Stimulated activated CD4-positive, alpha-beta T cell treated with anti-CD3 and anti-CD28 coated beads, Interleukin-4, amount 100 ng/mL, for 4 hours (primary cell): ENCODE data around the gene SYT9.
"Not testable (repeated sequence)": the region's sequence is repeated elsewhere in the genome, so short reads cannot be mapped to it uniquely, and the experiment has no call there.

Source experiments
- DNase-seq, 2 experiments: peaks; one replicate each; pipeline ENCODE4 v3.0.0-alpha.2; 2020

The SYT9 gene

DNA sequence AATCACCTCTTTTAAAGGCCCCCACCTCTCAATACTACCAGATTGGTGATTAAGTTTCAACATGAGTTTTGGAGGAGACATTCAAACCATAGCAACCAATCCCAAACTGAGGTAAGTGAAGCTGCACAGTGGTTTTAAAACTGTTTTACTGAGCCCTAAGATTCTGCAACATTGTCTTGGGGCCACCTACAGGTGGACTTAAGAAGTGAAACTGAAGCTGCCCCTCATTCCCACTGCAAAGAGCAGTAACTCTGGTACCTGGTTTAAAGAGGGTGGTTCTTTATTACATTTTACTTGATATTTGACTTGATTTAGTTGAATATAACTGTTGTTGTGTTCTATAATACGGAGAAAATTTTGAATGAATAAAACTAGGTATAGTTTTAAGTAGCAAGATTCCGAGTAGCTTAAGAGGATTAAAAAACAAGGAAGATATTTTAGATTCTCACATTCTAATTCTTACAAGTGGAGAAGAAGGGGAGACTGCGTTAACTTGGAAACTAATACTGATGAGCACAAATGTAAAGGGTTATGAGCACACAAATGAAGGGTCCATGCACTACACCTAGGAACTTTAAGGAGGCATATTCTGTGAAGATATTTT, 26.7 kb downstream of the SYT9 start:
- no peak for DNase-seq

DNA sequence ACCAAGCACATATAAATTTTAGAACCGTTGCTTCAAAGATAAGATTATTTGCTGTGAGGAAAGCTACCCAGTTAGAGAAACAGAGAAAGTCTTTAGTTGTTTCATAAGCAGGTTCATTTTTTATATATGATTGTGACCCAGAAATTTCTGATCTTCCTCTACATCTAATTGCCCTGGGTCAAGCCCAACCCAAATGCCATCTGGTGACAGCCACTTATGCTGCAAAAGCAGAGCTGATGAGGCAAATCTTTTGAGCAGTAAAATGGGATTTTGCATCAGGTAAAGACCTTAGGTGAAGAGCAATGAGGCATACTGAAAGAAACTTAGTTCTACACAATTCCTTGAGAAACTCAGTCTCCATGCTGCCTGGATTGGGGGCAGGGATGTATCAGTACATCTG, 28.0 kb downstream of the SYT9 start:
- no peak for DNase-seq

DNA sequence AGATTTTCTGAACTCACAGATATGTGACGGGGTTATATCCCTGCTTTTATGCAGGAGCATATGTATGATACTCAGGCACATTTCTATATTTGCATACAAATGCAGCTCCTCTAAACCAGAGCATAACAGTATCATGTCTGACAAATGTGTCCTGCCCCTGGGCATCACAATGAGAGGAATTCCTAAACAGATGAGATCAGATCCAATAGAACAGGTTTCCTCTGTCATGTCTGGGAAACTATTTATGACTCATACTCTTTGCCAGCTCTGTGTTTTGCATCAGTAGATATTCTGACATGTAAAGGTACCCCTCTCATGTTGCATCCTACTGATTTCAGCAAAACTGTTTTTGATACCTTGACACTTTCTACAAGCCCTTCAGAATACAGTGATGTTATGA, 29.4 kb downstream of the SYT9 start:
- no peak for DNase-seq

DNA sequence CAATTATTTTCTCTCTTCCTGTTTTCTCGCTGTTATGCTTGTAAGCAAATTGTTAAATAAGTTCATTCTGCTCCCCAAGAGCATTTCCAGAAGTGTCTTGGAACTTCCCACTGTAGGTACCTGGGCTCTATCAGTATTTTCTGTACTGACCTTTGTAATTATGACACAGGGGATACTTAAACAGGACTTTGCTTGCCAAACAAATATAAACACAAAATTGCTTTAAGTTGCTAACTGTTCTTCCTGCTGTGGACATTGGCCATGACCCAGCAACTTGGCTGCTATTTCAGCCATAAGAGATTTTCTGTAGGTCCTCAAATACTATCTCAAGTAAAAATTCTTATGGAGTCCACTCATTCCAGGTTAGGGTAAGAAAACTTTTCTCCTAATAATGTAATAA, 30.1 kb downstream of the SYT9 start:
- no peak for DNase-seq

DNA sequence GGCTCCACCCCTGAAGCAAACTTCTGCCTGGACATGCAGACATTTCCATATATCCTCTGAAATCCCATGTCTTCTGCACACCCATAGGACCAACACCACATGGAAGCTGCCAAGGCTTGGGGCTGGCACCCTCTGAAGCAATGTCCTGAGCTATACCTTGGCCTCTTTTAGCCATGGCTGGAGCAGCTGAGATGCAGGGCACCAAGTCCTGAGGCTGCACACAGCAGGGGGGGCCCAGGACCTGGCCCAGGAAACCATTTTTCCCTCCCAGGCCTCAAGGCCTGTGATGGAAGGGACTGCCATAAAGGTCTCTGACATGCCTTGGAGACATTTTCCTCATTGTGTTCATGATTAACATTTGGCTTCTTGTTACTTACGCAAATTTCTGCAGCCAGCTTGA, 34.5 kb downstream of the SYT9 start:
- DNase-seq: no peak

DNA sequence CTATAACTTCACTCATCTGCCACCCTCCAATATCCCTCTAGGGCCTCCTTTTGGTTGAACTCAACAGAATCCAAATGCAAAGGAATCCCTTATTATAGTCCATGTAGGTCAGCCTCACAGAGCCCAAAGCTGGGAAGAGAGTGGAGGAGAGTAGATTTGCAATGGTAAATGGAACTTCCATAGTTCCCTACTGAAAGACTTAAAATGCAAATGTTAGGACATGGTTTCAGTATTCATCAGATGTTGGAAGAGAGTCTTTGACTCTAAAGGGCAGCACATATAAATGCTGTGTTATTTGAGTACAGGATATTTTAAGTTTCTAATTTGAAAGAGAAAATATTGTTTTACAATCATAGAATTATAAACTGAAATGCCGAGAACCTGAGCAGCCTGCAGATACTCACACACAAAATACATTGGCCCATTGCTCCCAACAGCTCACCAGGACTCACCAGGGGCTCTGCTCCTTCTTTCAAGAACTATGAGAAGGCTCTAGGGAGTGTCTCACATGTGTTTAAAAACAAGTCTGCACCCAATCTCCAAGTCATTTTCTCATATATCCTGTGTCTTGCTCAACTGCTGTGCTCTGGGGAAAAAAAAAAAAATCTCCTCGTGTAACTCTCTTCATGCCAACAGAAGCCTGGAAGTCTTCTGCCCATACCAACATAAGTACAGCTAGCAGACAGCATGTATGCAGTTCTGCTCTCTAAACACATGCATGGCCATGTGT, 39.6 kb downstream of the SYT9 start:
- no peak for DNase-seq

DNA sequence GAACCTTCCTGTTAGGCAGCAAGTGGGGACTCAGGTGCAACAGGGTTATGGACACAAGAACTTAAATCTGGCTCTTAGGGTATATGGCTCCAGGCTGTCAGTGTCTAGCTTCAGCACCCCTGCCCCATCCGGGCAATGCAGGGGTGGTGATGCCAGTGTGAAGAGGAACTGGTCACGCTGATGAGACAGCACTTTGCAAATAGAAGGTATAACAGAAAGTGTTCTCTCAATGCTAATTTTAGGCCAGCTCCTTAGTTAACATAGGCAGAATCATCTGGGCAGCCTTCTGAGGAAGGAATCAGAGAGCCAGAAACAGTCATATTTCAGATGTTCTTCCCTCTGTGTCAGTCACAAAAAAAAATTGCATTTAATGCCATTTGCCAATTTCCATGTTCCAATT, 41.2 kb downstream of the SYT9 start:
- DNase-seq: no peak

DNA sequence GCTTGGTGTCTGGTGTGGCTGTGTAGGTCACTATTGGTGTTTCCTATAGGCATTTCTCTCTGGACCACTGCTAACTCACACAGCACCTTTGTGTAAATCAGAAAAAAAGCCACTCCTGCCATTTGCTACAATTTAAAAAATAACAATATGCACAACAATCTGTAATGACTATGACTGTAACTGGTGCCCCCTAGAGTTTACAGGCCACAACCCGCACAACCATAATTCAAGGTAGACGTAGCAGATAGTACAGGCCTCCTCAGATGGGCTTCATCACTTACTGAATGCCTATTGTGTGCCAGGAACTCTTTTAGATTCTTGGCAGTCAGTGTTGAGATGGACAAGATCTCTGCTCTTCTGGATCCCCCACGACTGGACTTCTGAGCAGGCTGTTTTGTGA, 47.7 kb downstream of the SYT9 start:
- no peak for DNase-seq

DNA sequence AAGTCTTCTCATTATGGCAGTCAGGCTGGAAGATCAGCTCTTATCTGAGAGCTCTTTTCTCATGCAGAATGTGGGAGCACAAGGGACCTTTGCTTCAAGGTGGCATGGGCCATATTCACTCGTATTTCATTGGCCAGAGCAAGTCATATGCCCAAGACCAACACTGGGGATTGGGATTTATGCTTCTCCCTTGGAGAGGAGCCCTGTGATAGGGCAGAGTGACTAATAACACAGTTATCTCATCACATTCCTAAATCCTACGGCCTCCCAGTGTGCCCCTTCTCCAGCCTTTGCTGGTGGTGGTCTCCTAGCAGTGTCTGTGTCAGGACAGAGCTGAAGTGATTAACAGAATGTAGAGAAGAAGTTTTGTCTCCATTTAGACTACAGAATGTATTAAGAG, 48.6 kb downstream of the SYT9 start:
- DNase-seq: no peak

DNA sequence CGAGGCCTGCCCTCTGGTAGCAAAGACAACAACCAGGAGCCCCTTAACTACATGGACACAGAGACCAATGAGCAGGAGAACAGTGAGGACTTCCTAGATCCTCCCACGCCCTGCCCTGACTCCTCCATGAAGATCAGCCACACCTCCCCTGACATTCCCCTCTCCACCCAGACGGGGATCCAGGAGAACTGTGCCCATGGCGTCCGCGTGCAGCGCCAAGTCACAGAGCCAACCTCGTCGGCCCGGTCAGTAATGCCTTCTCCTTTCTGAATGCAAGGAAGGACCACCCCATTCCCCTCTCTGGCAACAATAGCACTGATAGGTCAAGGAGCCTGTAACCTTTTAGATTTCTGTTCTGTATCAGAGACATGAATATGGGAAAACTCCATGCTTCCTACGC, 51.4 kb downstream of the SYT9 start:
- DNase-seq: no peak

DNA sequence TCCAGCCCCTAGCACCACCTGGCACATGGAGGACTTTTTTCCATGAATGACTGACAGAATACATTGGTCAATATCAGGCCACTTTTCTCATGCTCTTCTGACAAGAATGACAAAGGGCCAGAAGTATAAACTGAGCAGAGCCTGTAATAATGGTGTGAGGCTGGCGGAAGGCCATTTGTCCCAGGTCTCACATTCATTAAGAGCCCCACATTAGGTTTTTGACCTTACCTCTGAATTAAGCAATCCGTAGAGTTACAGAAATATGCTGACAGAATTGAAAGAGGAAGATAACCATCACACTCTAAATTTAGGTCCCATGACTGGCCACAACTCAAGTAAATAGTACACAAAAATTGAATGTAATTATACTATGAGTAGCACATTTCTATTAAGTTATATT, 55.2 kb downstream of the SYT9 start:
- DNase-seq: no peak

DNA sequence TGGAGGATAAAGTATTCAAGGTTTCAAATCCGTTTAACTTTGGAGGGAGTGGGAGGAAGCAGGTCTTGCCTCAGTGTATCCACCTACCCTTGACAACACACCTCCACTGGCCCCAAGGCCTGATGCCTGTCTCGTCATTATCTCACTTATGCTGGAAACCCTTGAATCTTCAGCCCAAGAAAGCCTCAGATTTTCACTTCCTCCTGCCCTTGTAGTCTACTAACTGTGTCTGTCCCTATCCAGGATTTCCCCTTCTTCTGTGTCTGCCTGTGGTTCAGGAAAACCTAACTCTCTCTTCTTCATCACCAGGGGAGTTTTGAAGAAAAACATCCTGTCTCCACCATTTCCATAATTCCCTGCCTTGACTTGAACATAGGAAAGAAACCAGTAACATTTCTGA, 56.1 kb downstream of the SYT9 start:
- no peak for DNase-seq

DNA sequence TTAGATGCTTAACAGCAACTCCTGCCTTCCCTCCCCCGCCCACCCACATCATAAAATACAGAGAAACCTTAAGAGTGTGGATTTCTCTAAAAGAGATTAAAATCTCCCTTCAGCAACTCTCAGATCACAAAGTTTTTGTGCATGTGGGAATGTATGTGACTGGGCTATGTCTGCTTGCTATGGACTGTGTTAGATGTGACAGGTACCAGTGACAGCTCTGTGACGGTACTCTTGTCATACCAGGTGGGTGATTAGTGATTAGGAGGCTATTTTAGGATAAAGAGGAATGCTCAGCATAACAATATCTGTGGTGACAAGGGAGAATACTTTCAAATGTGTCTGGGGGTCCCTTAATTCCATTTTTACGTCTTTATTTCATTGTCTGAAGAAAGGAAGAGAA, 60.2 kb downstream of the SYT9 start:
- DNase-seq: no peak

DNA sequence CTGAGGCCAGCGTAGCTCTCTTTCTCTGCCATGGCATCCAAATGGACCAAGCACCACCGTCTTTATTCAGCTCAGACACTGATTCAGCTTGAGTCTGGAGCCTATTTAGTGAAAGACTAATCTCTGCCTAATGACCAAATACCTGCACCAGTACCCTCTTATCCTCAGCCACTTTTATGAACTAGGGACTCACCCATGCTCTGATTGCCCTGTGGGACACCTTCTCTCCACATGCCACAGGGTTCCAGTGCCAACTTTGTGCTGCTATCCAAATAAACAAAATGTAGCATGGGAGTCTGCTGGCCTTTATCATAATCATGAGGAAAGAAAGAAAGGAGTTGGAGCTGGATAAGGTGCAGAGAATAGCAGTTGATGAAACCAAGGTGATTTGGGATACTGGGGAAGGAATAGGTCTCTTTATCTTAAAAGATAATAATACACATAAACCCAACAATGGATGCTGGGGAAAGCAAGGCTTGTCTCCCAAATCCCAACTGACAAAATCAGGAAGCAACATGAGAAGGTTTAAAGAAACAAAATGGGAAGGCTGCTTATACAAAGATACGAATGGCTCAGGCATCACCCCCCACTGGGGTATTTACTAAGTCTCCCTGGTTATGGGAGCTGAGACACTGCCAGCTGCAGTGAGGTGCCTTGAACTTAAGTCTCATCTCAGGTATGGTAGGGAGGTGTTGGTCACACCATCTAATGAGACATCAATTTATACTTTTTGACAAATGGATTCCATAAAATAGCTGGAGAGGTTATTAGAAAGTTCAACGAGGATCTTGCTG, 63.3 kb downstream of the SYT9 start:
- DNase-seq: no peak

DNA sequence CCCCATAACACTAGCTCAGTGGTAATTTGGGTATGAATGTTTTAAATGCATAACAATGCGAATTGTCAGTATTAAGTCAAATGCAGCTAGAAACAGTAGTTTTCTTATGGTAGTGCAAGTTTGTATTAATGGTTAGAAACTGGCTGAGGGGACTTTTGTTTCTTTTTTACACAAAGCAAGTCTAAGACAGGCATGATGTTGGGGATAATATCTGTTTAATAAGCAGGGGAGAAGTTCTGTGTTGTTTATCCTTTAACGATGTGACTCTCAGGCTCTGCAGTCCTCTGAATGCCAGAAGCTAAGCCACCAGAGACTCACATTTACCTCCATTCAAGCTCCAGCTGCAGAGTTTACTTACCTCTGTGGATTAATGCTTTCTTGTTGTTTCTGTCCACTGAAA, 67.8 kb downstream of the SYT9 start:
- no peak for DNase-seq

DNA sequence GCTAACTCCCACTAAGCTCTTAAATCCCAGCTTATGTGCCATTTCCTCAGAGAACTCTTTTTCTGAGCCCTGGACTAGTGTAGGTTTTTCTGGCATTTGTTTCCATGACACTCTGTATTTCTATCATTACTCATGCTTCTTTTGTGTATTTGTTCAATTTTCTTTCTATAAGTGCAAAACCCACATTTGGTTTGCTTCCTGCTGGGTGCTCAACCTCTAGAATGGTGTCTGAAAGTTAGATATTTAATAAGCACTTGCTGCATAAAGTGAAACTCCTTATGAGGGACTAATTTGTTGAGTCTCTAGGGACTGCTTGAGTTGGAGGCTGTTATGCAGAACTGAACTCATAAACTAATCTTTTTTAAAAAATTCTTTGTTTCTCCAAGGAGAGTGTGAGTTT, 68.6 kb downstream of the SYT9 start:
- no peak for DNase-seq

DNA sequence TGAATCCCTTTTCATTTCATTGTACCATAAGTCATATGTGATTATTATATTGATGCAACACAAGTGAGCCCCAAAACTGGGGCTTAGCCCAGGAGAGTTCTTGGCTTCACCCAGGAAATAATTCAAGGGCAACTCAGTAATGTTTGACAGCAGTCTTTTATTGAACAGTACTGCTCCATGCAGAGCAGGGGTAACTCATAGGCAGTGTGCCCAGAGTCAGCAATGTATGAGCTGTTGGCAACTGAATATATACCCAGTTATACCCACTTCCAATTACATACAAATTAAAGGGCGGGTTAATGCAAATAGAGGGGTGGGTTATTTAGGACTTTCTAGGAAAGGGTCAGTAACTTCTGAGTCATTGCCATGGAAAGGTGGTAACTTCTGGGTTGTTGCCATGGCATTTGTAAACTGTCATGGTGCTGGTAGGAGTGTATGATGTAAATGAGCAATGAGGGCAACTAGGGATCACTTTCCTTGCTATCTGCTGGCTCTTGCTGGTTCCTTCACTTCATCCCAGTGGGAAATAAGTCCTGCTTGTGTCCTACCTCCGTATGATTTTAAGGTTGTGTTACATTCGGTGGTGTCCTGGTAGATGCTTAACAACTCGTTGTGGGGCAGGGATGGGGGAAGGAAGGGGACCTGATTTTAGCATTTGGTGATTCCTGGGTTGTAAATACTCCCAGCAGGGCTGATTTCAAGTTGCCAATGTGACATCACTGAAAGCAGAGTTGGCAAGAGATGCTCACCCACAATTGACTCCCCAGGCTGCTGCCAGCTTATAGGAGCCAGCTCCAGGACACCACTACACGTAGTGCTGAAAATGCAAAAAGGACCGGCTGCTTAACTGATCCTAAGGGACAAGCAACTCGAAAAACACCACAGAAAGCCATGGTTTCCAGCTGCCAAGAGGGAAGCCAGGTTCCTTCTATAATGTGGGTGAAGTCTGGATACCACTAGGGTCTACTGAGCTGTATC, 70.1 kb downstream of the SYT9 start:
- no peak for DNase-seq

DNA sequence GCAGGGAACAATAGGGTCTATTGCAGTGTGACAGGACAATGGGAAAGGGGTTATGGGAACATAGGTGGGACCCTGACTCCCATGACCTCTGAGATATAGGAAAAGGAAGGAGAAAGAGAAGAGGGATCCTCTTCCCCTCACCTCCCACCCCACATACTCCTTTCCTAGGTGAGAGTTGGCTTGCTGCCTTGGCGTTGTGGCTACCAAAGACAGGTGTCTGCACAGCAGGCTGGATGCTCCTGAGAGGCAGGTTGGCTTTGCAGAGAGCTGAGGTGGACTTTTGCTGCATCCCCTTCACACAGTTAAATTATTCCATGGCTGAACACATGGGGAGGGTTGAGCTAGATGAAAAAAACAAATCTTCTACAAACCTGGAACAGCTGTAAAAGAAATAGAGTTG, 80.7 kb downstream of the SYT9 start:
- no peak for DNase-seq

DNA sequence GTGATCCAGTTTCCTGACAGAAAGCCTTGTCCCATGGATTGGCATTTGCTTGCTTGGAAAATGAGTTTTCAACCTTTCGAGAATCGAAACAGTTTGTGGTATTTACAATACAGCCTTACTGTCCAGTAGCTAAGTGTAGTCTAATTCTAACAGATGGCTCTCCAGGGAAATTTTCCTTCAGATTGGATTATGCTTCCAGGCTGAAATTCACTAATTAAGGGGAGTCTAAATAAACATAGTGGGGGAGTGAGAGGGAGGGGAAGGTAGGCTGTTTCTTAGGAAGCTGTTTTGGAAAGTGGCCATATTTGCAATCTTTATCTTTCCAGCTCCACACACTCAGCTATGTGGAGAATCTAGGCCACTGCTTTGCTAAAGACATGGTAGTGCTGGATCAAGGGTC, 81.3 kb downstream of the SYT9 start:
- no peak for DNase-seq

DNA sequence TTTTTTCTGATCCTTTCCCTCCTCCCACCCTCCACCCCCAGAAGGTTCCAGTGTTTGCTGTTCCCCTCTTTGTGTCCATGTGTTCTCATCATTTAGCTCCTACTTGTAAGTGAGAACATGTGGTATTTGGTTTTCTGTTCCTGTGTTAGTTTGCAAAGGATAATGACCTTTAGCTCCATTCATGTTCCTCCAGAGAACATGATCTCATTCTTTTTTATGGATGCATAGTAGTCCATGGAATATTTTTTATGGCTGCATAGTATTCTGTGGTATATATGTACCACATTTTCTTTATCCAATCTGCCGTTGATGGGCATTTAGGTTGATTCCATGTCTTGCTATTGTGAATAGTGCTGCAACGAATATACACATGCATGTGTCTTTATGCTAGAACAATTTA, 83.7 kb downstream of the SYT9 start:
- not testable (repeated sequence) for DNase-seq

DNA sequence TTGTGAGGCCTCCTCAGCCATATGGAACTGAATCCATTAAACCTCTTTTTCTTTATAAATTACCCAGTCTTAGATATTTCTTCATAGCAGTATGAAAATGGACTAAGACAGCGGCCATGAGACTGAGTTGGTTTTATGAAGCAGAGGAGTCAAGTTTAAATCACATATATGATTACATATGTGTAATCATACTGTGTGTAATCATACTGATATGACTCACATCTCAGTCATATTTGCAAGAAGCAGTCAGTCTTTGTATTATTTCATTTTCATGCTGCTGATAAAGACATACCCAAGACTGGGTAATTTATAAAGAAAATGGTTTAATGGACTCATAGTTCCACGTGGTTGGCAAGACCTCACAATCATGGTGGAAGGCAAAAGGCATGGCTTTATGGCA, 89.8 kb downstream of the SYT9 start:
- DNase-seq: no peak

DNA sequence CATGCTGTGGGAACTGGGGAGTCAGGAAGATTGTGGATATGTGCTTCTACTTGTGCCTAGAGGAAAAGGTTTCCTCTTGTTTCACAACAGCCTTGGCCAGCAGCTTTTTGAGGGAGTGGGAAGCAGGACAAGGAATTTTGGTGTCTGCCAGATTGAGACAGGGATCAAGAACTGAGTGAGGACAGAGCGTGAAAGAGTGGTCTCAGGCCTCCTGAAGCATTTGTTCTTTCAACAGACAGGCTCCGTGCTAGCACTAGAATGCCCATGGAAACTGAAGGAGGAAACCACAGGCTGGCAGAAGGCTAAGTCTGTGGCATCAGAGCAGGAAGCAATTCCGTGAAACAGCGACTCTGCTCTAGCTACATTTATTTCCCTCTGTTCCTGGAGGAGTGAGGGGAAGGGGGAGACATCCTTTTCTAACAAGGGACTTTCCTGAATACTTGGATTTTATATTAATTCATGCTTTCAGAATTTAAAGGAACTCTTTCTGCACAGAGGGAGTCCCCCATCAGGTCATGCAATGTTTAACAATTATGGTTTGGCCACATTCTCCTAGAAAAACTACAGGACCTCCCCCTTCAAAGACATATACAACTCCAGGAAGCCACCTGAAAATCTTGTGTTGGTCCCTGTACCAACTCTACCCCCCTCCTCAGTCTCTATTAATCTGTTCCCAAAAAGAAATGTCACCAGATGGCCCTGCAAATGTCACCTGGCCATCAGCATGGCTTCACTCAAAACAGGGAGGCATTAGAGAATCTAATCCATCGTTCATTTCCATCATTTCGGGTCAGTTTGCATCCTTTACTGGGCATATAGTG, 96.1 kb downstream of the SYT9 start:
- no peak for DNase-seq
